Bone marrow (tissue), 2 donors: ENCODE data around the gene LPP.
"Not testable (repeated sequence)": the region's sequence is repeated elsewhere in the genome, so short reads cannot be mapped to it uniquely, and the experiment has no call there.

ENCODE experiments used
- DNase-seq, 2 donors: peaks; one replicate each; lab custom pipeline; 2025; lab: John Stamatoyannopoulos, UW

Gene LPP

DNA sequence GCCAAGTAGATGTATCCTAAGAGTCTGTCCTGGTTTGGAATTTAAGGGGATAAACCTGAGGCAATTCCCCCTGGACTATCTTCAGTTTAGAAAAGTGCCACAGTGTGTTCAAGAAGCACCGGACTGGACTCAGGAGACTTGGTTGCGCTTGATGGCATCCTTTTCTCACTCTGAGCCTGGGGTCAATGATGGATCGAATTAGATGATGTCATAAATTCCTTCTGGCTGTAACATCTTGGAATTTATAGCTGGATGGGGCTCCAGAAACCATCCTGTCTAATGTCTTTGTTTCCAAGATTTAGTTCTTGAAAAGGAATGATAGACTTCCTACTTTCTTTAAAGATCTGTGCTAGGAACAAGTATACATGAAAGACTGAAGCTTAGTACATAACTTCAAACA lies 280.6 kb downstream of the LPP start:
- DNase-seq, result no peak

DNA sequence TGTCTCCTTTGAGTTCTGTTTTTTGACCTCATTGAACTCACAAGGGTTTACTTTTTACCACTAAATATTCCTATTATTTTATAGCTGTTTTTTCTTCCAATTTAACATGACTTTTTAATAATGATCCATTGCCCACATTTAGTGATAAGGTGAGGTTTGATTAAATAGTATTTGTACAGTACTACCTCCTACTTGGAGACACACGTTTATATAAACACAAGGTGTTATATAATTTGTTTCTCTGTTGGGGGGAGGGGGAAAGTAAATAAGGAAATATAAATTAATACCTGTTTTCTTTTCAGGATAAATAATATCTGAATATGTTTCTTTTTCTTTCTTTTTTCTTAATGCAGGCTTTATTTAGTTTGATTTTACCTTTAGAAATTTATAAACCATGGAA lies 281.3 kb downstream of the LPP start:
- no peak for DNase-seq

DNA sequence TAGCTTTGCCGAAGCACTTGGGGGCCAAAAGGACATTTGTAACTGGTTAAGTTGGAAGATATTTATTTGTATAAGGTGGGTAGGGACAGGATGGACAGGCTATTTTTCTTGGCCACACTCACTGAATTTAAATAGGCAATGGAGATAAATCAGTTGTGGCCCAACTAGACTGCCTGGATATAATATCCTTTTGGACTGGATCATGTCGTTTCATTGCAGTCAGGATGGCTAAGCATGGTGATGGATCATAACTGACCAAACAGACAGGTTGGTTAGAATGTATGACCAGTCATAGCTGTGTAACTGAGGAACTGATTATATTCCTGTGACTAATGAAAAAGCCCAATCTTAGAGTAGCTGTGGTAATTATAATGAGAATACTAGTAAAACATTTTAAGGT lies 284.0 kb downstream of the LPP start:
- DNase-seq, result no peak

- peak in 1 of 2 donors; percentile 97 for DNase-seq
These were observed 285.1 kb downstream of the LPP start for GRCh38 chr3:188439080-188439479.

GRCh38 chr3:188440340-188440972 lies 286.5 kb downstream of the LPP start:
- DNase-seq, result no peak

DNA sequence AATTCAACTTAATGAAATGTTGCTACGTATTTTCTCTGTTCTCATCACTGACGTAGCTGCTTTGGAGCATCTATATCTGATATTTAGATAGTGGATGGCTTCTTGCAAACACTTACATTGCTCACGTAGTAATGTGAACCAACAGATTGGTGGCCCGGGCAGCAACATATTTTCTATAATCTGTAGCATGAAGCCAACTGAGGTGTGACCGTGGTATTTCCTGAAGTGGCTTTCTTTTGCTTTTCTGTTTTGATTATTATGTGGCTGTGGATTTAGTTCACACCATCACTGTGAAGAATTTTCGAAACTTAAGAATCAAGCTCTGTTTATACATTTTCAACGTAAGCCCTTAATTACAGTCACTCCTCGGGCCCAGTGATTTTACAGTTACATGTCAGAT lies 288.5 kb downstream of the LPP start:
- no peak for DNase-seq

GRCh38 chr3:188445175-188445574 lies 291.2 kb downstream of the LPP start:
- not testable (repeated sequence) for DNase-seq

- no peak for DNase-seq
These were observed 292.1 kb downstream of the LPP start for GRCh38 chr3:188446014-188446413.

- no peak for DNase-seq
These were observed 292.8 kb downstream of the LPP start for GRCh38 chr3:188446766-188447165.

GRCh38 chr3:188448813-188449212 lies 294.9 kb downstream of the LPP start:
- no peak for DNase-seq

GRCh38 chr3:188449421-188449820 lies 295.5 kb downstream of the LPP start:
- no peak for DNase-seq

DNA sequence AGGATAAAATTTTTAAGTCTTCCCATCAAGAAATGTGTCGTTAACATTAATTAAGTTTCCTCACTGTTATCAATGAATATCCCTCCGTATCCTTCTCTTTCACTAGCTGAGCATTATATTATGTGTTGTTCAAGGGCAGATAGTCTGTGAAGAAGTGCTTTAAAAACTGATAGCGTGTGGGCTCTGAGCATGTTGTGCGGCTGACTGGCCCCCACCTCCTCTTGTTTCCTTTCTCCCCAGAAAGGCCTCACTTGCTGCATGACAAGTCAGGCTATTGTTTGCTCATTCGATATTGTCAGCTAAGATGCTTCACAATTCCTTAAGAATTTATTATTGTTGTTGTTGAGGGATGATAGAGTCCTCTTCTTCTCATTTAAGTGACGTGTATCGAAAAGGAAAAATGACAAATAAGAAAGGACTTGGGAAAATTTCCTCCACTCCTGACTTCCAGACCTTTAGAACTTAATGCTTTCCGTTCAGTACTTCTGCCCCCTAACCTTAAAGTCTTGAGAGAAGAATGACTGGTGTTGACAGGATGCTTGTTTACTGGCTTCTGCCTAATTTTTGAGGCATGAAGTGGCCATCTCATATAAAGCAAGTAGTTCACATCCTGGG lies 298.3 kb downstream of the LPP start:
- no peak for DNase-seq

DNA sequence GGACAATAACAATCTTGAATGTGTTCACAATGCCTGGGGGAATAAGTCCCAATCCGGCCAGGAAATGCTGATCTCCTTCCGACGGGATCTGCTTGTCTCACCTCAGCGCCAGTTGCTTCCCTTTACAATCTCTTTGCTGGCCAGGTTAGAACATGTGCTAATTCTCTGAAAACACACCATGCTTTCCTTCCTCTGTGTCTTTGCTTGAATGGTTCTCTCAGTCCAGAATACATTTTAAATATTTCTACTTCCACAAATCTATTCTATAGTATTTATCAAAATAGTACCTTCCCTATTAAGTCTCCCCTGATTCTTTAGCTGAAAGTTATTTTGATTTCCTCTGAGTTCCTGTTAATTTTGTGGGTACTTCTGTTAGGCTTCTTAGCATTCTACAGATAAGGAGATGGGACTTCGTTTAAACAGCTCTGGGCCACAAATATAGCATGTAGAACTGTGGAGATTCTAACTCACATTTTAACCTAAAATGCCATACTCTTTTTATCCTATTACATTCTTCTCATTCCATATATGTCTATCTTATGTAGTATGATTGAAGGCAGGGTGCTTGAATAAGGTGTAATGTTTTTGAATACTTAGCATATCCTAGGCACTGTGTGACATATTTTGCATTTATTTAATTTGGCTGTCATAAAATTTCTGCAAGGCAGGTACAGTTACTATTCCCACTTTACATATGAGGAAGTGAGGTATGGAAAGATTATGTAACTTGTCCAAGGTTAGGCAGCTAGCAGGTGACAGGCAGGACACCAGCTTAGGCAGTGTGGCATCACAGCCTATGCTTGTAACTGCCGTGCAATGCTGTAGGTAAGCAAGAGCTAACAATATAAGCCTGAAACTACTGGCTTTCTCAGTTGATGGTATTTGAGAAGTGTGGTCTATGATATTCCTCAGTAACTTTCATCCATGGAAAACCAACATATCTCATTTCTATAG lies 299.8 kb downstream of the LPP start:
- DNase-seq, result no peak

- DNase-seq, result no peak
These were observed 301.8 kb downstream of the LPP start for GRCh38 chr3:188455748-188456147.

GRCh38 chr3:188458756-188459155 lies 304.8 kb downstream of the LPP start:
- DNase-seq, result no peak

DNA sequence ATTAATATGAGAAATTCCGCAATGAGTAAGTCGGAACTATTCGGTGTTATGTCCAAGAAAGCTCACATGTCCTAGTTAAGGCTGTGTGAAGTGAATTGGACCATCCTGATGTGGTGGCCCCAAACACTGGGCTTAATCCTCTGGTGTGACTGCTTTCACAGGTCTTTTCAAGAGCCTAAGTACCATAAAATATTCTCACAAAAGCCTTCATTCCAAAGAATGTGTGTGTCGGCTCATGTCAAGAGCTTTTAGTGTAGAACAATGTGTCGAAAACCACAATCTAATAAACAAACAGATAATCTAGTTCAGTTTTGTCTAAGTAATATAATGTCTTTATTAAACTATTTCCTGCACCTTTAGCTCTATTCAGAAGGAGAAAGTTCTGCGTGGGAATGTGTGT lies 311.4 kb downstream of the LPP start:
- DNase-seq, result no peak

DNA sequence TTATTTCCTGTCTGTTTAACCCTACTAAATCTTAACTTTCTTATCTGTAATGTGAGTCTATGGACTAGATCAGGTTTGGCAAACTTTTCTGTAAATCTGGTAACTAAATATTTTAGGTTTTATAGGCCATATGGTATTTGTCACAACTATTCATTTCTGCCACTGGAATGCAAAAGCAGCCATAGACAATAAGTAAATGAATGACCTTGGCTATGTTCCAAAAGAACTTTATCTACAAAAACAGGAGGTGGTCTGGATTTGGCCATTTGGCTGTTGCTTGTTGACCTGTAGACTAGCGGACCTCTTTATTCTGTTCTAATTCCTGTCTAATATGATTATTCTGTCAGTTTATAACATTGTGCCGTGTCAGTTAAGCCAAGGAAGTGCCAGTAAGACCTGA lies 314.2 kb downstream of the LPP start:
- no peak for DNase-seq

DNA sequence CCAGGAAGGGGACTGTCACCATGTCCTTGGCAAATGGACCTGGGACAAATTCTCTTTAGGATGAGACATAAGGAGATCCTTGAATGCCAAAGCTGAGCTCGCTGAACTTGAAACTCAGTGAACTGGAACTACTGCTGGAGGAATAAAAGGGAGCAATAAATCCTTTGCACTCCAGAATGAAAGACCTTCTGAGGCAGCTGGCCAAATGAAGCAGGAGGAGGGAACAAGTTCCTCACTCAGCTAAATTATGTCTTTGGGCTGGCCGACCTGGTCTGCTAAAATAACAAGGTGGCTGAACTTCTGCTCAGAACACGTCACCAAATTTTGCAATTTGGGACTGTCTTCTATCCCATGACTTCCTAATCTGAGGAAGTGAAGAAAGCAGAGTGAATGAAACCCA lies 314.7 kb downstream of the LPP start:
- DNase-seq, result no peak

- no peak for DNase-seq
These were observed 315.4 kb downstream of the LPP start for GRCh38 chr3:188469228-188469885.

DNA sequence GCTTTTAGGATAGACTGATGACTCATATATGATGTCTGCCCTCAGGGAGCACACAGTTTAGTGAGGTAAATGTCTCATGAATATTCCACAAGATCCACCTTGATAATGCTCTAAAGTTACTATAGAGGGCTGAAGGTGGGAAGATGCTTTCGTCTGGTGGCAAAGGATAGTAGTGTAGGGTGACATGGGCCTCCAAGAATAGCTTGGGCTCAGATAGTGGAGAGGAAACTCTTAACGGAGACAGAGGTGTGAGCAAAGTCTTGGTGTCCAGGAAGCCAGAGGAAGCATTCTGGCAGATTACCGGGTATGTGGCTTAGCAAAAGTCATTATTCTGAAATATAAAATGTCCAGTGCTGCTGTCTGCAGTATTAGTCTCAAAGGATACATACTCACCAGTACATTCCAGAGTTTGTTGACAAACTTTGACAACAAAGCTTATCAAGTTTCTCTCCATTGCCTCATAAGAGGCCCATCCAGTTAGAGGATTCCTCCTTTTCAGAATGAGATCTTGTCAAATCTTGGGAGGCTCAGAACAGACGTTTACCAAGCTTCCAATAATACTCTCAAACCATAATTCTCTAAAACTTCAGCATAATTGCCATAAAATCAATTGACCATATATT lies 316.7 kb downstream of the LPP start:
- DNase-seq, result no peak

GRCh38 chr3:188471723-188472122 lies 317.8 kb downstream of the LPP start:
- no peak for DNase-seq

GRCh38 chr3:188472336-188472735 lies 318.4 kb downstream of the LPP start:
- DNase-seq, result no peak
